ENCODE measurements around the gene CORO1C.
A peak's percentile ranks its signal among the peaks of the same experiment; 100 is the strongest.

The CORO1C gene

GRCh38 chr12:108731105-108731865 is at the start of gene CORO1C:
Gene CORO1C, minus strand, starts transcription at chr12:108731518. Its CDS starts 30,200 bp downstream, at chr12:108701318.
- TF ChIP-seq CTCF (IDR thresholded peaks at IDR 0.05; ENCODE audit: insufficient read depth, low read length, poor library complexity, severe bottlenecking), result peak; percentile 81
- DNase-seq (ENCODE audit: extremely low read depth, insufficient read length), result peak; percentile 97
- H3K27me3 ChIP-seq (replicated peaks; ENCODE audit: control insufficient read depth, insufficient read depth, low read length), result no peaks in the 10 kb centered on the region
- H3K4me3 ChIP-seq (replicated peaks; ENCODE audit: low read depth, low read length), result peak within 1 kb of the TSS; percentile 92
- H3K36me3 ChIP-seq (ENCODE audit: control insufficient read depth, insufficient read depth, low read length), result no peaks in the 10 kb centered on the region

GRCh38 chr12:108779998-108780688 is 48.8 kb upstream of the CORO1C start:
- Histone ChIP-seq H3K36me3 (ENCODE audit: control insufficient read depth, insufficient read depth, low read length) (no peaks in the 10 kb centered on the region; the same call in none of the 2 replicates), H3K27me3 (replicated peaks; ENCODE audit: control insufficient read depth, insufficient read depth, low read length) (no peaks in the 10 kb centered on the region), H3K4me3 (replicated peaks; ENCODE audit: low read depth, low read length) (no peak overlapping the region)
- no peak for DNase-seq (ENCODE audit: extremely low read depth, insufficient read length)
- TF ChIP-seq CTCF (IDR thresholded peaks at IDR 0.05; ENCODE audit: insufficient read depth, low read length, poor library complexity, severe bottlenecking), result no peak

- Histone ChIP-seq H3K36me3 (ENCODE audit: control insufficient read depth, insufficient read depth, low read length) (no peaks in the 10 kb centered on the region; the same call in 1 of the 2 replicates), H3K27me3 (replicated peaks; ENCODE audit: control insufficient read depth, insufficient read depth, low read length) (no peaks in the 10 kb centered on the region), H3K4me3 (replicated peaks; ENCODE audit: low read depth, low read length) (no peak overlapping the region)
- DNase-seq (ENCODE audit: extremely low read depth, insufficient read length), result no peak
- TF ChIP-seq CTCF (IDR thresholded peaks at IDR 0.05; ENCODE audit: insufficient read depth, low read length, poor library complexity, severe bottlenecking), result no peak
These were observed 46.7 kb upstream of the CORO1C start for GRCh38 chr12:108778053-108778452.

- DNase-seq (ENCODE audit: extremely low read depth, insufficient read length), result no peak
- H3K4me3 ChIP-seq (replicated peaks; ENCODE audit: low read depth, low read length), result no peak overlapping the region
- no peak for TF ChIP-seq CTCF (IDR thresholded peaks at IDR 0.05; ENCODE audit: insufficient read depth, low read length, poor library complexity, severe bottlenecking)
- H3K27me3 ChIP-seq (replicated peaks; ENCODE audit: control insufficient read depth, insufficient read depth, low read length), result no peaks in the 10 kb centered on the region
- H3K36me3 ChIP-seq (ENCODE audit: control insufficient read depth, insufficient read depth, low read length), result no peaks in the 10 kb centered on the region
These were observed 45.8 kb upstream of the CORO1C start for GRCh38 chr12:108777156-108777555.

GRCh38 chr12:108773798-108774788 is 42.8 kb upstream of the CORO1C start:
- DNase-seq (ENCODE audit: extremely low read depth, insufficient read length), result no peak
- H3K27me3 ChIP-seq (replicated peaks; ENCODE audit: control insufficient read depth, insufficient read depth, low read length), result no peaks in the 10 kb centered on the region
- H3K36me3 ChIP-seq (ENCODE audit: control insufficient read depth, insufficient read depth, low read length), result no peaks in the 10 kb centered on the region
- H3K4me3 ChIP-seq (replicated peaks; ENCODE audit: low read depth, low read length), result no peak overlapping the region
- TF ChIP-seq CTCF (IDR thresholded peaks at IDR 0.05; ENCODE audit: insufficient read depth, low read length, poor library complexity, severe bottlenecking), result no peak
